MV-4-11 (cell line): Measurements from ENCODE around the gene DPH6.
"Not testable (repeated sequence)": the region's sequence is repeated elsewhere in the genome, so short reads cannot be mapped to it uniquely, and the experiment has no call there.

ENCODE experiments used
- DNase-seq: peaks from one replicate; lab custom pipeline; 2025; lab: John Stamatoyannopoulos, UW

DPH6 gene

GRCh38 chr15:35437157-35437556 is 108.8 kb downstream of the DPH6 start:
- DNase-seq: no peak

GRCh38 chr15:35436422-35436821 is 109.5 kb downstream of the DPH6 start:
- no peak for DNase-seq

GRCh38 chr15:35431281-35431680 is 114.7 kb downstream of the DPH6 start:
- DNase-seq: no peak

- no peak for DNase-seq
Observed at GRCh38 chr15:35430301-35430700, 115.7 kb downstream of the DPH6 start.

- no peak for DNase-seq
Observed at GRCh38 chr15:35427496-35427895, 118.5 kb downstream of the DPH6 start.

- DNase-seq: peak; percentile 72
Observed at GRCh38 chr15:35427091-35427490, 118.9 kb downstream of the DPH6 start.

GRCh38 chr15:35410775-35411174 is 135.2 kb downstream of the DPH6 start:
- DNase-seq: no peak

- no peak for DNase-seq
Observed at GRCh38 chr15:35399901-35400300, 146.1 kb downstream of the DPH6 start.

GRCh38 chr15:35397027-35397426 is 148.9 kb downstream of the DPH6 start:
- no peak for DNase-seq

GRCh38 chr15:35394416-35394815 is 151.5 kb downstream of the DPH6 start:
- peak; percentile 27 for DNase-seq

- DNase-seq: no peak
Observed at GRCh38 chr15:35393398-35393797, 152.6 kb downstream of the DPH6 start.

- DNase-seq: not testable (repeated sequence)
Observed at GRCh38 chr15:35391408-35391984, 154.5 kb downstream of the DPH6 start.

GRCh38 chr15:35383506-35383905 is 162.5 kb downstream of the DPH6 start:
- DNase-seq: no peak

- no peak for DNase-seq
Observed at GRCh38 chr15:35381328-35381727, 164.6 kb downstream of the DPH6 start.

GRCh38 chr15:35379972-35380371 is 166.0 kb downstream of the DPH6 start:
- DNase-seq: no peak

GRCh38 chr15:35378454-35378853 is 167.5 kb downstream of the DPH6 start:
- not testable (repeated sequence) for DNase-seq

GRCh38 chr15:35376707-35377106 is 169.3 kb downstream of the DPH6 start:
- no peak for DNase-seq

GRCh38 chr15:35374661-35375060 is 171.3 kb downstream of the DPH6 start:
- DNase-seq: no peak

- no peak for DNase-seq
Observed at GRCh38 chr15:35362195-35362829, 183.7 kb downstream of the DPH6 start.

- DNase-seq: no peak
Observed at GRCh38 chr15:35358824-35359223, 187.1 kb downstream of the DPH6 start.

- DNase-seq: no peak
Observed at GRCh38 chr15:35351059-35351458, 194.9 kb downstream of the DPH6 start.

- DNase-seq: no peak
Observed at GRCh38 chr15:35349916-35350315, 196.0 kb downstream of the DPH6 start.

- no peak for DNase-seq
Observed at GRCh38 chr15:35330916-35331315, 215.0 kb downstream of the DPH6 start.

GRCh38 chr15:35330048-35330695 is 215.8 kb downstream of the DPH6 start:
- no peak for DNase-seq
